ENCODE data around the gene TMEM203.

- TF ChIP-seq, protein P1, sequence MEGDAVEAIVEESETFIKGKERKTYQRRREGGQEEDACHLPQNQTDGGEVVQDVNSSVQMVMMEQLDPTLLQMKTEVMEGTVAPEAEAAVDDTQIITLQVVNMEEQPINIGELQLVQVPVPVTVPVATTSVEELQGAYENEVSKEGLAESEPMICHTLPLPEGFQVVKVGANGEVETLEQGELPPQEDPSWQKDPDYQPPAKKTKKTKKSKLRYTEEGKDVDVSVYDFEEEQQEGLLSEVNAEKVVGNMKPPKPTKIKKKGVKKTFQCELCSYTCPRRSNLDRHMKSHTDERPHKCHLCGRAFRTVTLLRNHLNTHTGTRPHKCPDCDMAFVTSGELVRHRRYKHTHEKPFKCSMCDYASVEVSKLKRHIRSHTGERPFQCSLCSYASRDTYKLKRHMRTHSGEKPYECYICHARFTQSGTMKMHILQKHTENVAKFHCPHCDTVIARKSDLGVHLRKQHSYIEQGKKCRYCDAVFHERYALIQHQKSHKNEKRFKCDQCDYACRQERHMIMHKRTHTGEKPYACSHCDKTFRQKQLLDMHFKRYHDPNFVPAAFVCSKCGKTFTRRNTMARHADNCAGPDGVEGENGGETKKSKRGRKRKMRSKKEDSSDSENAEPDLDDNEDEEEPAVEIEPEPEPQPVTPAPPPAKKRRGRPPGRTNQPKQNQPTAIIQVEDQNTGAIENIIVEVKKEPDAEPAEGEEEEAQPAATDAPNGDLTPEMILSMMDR (IDR thresholded peaks at IDR 0.05), result no peak
- no peak for TF ChIP-seq POLR2A (IDR thresholded peaks at IDR 0.05)
These were observed 41.9 kb upstream of the TMEM203 start for GRCh38 chr9:137247135-137247915.

Data from lower leg skin (tissue), 3 donors.